ENCODE data around the gene DLGAP1.

The DLGAP1 gene

DNA sequence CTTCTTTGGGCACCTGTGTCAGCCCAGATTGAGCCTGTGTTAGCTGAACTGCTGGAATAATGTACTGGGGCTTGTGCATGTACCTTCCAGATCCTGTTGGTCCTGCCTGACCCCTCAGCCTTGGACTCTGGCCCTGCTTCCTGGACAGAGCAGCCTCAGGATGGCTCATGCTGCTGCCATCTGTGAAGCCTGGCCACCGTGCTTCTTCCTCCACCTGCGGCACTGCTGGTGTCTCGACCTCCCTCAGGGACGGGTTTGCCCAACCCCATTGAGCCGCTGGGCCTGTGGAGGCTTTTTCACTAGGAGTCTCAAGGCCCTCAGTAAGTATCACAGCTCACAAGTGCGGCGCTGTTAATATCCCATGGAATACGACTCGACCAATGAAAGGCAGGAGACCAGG lies 662.4 kb downstream of the DLGAP1 start:
- TF ChIP-seq, protein P1, sequence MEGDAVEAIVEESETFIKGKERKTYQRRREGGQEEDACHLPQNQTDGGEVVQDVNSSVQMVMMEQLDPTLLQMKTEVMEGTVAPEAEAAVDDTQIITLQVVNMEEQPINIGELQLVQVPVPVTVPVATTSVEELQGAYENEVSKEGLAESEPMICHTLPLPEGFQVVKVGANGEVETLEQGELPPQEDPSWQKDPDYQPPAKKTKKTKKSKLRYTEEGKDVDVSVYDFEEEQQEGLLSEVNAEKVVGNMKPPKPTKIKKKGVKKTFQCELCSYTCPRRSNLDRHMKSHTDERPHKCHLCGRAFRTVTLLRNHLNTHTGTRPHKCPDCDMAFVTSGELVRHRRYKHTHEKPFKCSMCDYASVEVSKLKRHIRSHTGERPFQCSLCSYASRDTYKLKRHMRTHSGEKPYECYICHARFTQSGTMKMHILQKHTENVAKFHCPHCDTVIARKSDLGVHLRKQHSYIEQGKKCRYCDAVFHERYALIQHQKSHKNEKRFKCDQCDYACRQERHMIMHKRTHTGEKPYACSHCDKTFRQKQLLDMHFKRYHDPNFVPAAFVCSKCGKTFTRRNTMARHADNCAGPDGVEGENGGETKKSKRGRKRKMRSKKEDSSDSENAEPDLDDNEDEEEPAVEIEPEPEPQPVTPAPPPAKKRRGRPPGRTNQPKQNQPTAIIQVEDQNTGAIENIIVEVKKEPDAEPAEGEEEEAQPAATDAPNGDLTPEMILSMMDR (IDR thresholded peaks at IDR 0.05) = no peak
- no peak for TF ChIP-seq ZFX (IDR thresholded peaks at IDR 0.05; ENCODE audit: borderline replicate concordance)
- no peak overlapping the region for H3K27ac ChIP-seq

DNA sequence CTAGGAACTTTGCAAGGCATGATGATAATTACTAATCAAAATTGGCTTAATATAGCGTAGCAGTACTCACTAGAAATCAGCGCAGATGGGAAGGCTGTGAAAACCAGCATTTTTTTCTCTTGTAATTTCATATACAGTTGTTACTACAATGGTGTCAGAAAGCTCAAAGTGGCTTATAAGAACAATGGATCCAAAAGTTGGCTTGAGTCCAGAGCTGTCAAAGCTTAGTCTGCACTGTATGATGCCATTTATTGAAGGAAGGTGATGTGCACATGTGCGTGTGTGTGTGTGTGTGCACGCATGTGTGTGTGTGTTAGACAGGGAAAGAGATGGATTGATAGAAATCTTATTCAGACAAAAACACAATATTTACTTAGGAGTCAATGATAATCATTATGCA lies 663.9 kb downstream of the DLGAP1 start:
- H3K27ac ChIP-seq = no peak overlapping the region
- TF ChIP-seq, protein P1 (IDR thresholded peaks at IDR 0.05) = no peak
- no peak for TF ChIP-seq ZFX (IDR thresholded peaks at IDR 0.05; ENCODE audit: borderline replicate concordance)

DNA sequence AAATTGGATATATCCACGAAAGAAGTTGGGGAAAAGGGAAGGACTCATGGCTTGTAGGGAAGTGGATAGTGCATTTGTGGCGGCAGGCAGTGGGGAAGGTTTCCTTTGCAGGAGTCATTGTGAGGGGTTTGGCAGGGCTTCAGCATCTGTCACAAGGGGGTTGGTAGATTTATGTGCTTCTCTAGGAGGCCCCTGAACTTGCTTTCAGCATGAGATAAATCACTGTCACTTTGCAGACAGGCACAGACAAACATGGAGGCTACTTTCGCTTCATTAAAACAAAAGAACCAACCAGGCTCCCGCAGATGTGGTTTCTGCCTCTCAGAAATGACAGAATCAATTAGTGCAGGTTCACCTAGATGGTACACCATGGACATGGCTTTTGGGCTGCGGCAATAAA lies 664.4 kb downstream of the DLGAP1 start:
- TF ChIP-seq ZFX (IDR thresholded peaks at IDR 0.05; ENCODE audit: borderline replicate concordance) = no peak
- TF ChIP-seq, protein P1 (IDR thresholded peaks at IDR 0.05) = no peak
- H3K27ac ChIP-seq = no peak overlapping the region

DNA sequence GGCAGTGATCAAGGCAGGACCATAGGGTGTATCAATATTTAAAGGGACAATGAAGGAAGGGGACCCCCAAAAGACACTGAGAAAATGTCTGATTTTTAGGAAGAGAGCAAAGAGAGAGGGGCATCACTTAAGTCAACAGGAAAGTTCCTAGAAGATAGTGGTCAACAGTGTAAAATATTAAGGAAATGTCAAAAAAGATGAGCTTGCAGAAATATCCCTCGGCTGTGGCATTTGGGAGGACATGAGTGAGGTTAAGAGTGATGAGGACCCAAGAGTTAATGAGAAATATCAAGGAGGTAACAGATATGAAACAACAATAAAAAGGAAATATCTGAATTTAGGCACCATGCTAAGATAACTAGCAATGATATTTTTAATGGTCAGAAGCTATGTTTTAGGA lies 665.6 kb downstream of the DLGAP1 start:
- H3K27ac ChIP-seq = no peak overlapping the region
- no peak for TF ChIP-seq ZFX (IDR thresholded peaks at IDR 0.05; ENCODE audit: borderline replicate concordance)
- TF ChIP-seq, protein P1 (IDR thresholded peaks at IDR 0.05) = no peak

DNA sequence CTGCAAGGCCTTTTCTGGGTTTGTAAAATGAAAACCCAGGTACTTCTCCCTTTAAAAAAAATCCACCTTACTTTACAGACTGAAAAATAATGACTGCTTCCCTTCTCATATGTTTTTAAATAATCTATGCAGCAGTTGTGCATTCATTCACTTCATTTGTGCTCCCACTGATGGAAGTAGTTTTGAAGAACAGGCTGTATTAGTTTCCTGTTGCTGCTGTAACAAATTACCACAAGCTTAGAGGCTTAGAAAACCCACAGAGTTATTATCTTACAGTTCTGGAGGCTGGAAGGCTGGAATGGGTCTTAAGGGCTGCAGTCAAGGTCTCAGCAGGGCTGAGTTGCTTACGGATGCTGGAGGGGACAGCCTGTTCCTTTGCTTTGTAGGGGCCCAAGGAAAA lies 670.2 kb downstream of the DLGAP1 start:
- no peak overlapping the region for H3K27ac ChIP-seq
- no peak for TF ChIP-seq ZFX (IDR thresholded peaks at IDR 0.05; ENCODE audit: borderline replicate concordance)
- TF ChIP-seq, protein P1 (IDR thresholded peaks at IDR 0.05) = no peak

DNA sequence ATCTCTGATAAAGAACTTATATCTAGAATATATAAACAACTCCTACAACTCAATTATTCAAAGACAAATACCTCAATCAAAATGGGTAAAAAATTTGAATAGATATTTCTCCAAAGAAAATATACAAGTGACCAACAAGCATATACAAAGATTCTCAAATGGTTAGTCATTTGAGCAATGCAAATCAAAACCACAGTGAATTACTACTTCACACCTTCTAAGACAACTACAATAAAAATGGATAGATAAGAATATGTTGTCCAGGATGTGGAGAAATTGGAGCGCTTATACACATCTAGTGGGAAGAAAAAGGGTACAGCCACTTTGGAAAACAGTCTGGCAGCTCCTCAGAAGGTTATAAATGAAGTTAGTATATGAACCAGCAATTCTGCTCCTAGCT lies 672.2 kb downstream of the DLGAP1 start:
- no peak overlapping the region for H3K27ac ChIP-seq
- TF ChIP-seq, protein P1 (IDR thresholded peaks at IDR 0.05) = no peak
- no peak for TF ChIP-seq ZFX (IDR thresholded peaks at IDR 0.05; ENCODE audit: borderline replicate concordance)

DNA sequence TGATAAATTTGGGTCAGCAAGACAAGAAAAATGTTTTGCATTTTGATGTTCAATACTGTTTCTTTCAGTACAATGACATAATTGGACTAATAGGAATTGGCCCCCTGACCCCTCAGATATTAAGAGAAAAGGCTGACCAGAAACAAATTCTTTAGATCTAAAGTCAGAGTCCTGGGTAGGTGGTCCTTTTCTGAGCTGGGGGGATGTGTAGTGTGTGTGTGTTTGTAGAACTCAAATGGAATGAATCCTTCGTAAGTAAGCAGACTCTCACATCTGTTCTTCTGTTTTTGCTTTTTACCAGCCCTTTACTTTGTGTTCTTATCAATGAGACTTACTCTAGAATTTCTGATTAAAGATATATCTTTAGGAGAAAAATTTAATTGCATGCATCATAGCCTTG lies 677.4 kb downstream of the DLGAP1 start:
- TF ChIP-seq, protein P1 (IDR thresholded peaks at IDR 0.05) = no peak
- no peak for TF ChIP-seq ZFX (IDR thresholded peaks at IDR 0.05; ENCODE audit: borderline replicate concordance)
- no peak overlapping the region for H3K27ac ChIP-seq
